Fibroblast of lung (primary cell): ENCODE results near the gene SH3YL1. TPM values are rescaled to one million over a fixed set of nuclear protein-coding genes. Genes with fewer than 3 reads are reported as not detected.

Source experiments
- DNase-seq, 2 donors: peaks; one replicate each; pipeline versions ENCODE4 v3.0.0 to v3.0.0-alpha.2; 2010; ENCODE audit warnings: low read depth in 2 of 2
- H2AFZ ChIP-seq: 2 replicates; pipeline ENCODE4 v1.5.1; 2012; ENCODE audit warnings: low read length, control low read depth, inconsistent platforms
- H3K27ac ChIP-seq: 2 replicates; pipeline ENCODE4 v1.5.1; 2011; ENCODE audit warnings: low read length, control low read depth; ENCODE audit not compliant: insufficient read depth
- H3K27me3 ChIP-seq: 2 replicates; pipeline ENCODE4 v1.5.1; 2011; ENCODE audit warnings: mild to moderate bottlenecking, low read length; ENCODE audit not compliant: control insufficient read depth, insufficient read depth
- H3K36me3 ChIP-seq: 2 replicates; pipeline ENCODE4 v1.5.1; 2011; ENCODE audit warnings: low read length; ENCODE audit not compliant: control insufficient read depth, insufficient read depth
- H3K4me1 ChIP-seq: 2 replicates; pipeline ENCODE4 v1.5.1; 2011; ENCODE audit warnings: low read length; ENCODE audit not compliant: control insufficient read depth, insufficient read depth; ENCODE audit errors: extremely low read depth
- H3K4me2 ChIP-seq: 2 replicates; pipeline ENCODE4 v1.5.1; 2011; ENCODE audit warnings: low read length, control low read depth; ENCODE audit not compliant: insufficient read depth; ENCODE audit errors: extremely low read depth
- H3K4me3 ChIP-seq, 4 experiments: fragments of 200-600 bp in 1 of 4; sonication (generic) in 1 of 4; replicated peaks in 1 of 4; 2 replicates each; pipeline ENCODE4 v1.5.1; 2011 to 2016; ENCODE audit warnings: low read length in 4 of 4, low read depth in 3 of 4, mild to moderate bottlenecking in 3 of 4, control low read depth in 2 of 4, inconsistent platforms in 1 of 4, mixed read lengths in 1 of 4; ENCODE audit not compliant: insufficient read depth in 1 of 4; ENCODE audit errors: control extremely low read depth in 1 of 4
- H3K79me2 ChIP-seq: 2 replicates; pipeline ENCODE4 v1.5.1; 2012; ENCODE audit warnings: mild to moderate bottlenecking, low read length, inconsistent platforms; ENCODE audit not compliant: control insufficient read depth, insufficient read depth
- H3K9ac ChIP-seq: 2 replicates; pipeline ENCODE4 v1.5.1; 2011; ENCODE audit warnings: mild to moderate bottlenecking, low read length, control low read depth; ENCODE audit not compliant: insufficient read depth
- H3K9me3 ChIP-seq: 2 replicates; pipeline ENCODE4 v1.5.1; 2012; ENCODE audit warnings: low read depth, low read length; ENCODE audit not compliant: control insufficient read depth, insufficient read depth
- H4K20me1 ChIP-seq: 2 replicates; pipeline ENCODE4 v1.5.1; 2011; ENCODE audit warnings: low read length; ENCODE audit not compliant: control insufficient read depth, insufficient read depth; ENCODE audit errors: extremely low read depth
- EZH2 ChIP-seq: IDR thresholded peaks from 2 replicates; pipeline ENCODE4 v1.5.1; 2012; ENCODE audit warnings: low read length, control low read depth, mild to moderate bottlenecking; ENCODE audit errors: missing control alignments
- polyA plus RNA-seq, 2 donors: library from polyadenylated mRNA; depleted of rRNA in 1 of 2; stranded (reverse) in 1 of 2; unstranded in 1 of 2; fragments of >200 nt; gene quantifications; 2 replicates each; pipeline ENCODE4 v1.2.1, GENCODE V29; 2011 to 2012; ENCODE audit warnings: missing spikeins in 1 of 2
- total RNA-seq: library from RNA; depleted of rRNA; stranded (reverse); fragments of >200 nt; gene quantifications from 2 replicates; pipeline ENCODE4 v1.2.1, GENCODE V29; 2014
- TF ChIP-seq, protein P1 (sequence below), 2 donors: IDR thresholded peaks in 1 of 2; conservative IDR thresholded peaks in 1 of 2; 1 replicate in 1 of 2; 2 replicates in 1 of 2; pipeline ENCODE4 v1.5.1; 2011 to 2012; ENCODE audit warnings: low read length in 2 of 2, control low read depth in 1 of 2, inconsistent platforms in 1 of 2, low read depth in 1 of 2, mild to moderate bottlenecking in 1 of 2

SH3YL1 gene
- total and polyA plus RNA-seq, 2 donors (not counting 1 experiment from before 2014, with no cell fraction given): 36.5 to 37.9 TPM

DNA sequence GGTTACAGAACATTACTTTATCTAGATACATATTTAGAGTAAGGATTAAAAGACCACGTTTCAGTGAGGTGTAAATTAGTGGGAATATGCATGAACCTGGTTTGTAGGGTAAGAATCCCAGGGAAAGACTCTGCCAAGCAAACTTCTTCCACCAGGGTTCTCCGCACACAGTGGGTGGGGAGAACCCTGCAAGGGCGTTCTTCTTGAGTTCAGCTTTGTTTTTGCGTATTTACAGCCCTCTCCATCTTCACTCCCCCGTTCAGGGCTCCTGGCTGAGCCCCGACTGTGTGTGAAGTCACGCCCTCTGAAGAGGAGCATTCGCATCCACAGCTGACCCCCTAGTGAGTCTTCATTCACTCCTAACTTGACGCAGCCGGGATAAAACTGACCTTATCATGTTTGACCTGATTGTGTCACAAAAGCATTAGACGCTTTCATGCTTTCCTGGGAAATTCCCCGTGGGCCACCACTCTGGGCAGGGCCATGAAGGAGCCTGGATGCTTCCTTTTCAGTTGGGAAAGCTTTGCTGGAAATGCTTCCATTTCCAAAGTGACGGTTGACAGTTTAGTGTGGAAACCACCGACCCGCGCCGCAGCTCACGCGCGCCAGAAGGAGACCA lies 23.1 kb upstream of the SH3YL1 start:
- Histone ChIP-seq H2AFZ (no peak overlapping the region), H4K20me1 (no peaks in the 10 kb centered on the region), H3K4me3 (peak overlapping the region in 2 of 4 experiments; percentile 5 to 38), H3K79me2 (no peaks in the 10 kb centered on the region), H3K4me2 (no peak overlapping the region), H3K9me3 (no peaks in the 10 kb centered on the region), H3K9ac (no peak overlapping the region), H3K36me3 (peaks cover 1% of the 10 kb centered on the region), H3K27ac (no peak overlapping the region), H3K4me1 (peaks cover 3% of the 10 kb centered on the region), H3K27me3 (peaks cover 6% of the 10 kb centered on the region)
- TF ChIP-seq, protein P1, sequence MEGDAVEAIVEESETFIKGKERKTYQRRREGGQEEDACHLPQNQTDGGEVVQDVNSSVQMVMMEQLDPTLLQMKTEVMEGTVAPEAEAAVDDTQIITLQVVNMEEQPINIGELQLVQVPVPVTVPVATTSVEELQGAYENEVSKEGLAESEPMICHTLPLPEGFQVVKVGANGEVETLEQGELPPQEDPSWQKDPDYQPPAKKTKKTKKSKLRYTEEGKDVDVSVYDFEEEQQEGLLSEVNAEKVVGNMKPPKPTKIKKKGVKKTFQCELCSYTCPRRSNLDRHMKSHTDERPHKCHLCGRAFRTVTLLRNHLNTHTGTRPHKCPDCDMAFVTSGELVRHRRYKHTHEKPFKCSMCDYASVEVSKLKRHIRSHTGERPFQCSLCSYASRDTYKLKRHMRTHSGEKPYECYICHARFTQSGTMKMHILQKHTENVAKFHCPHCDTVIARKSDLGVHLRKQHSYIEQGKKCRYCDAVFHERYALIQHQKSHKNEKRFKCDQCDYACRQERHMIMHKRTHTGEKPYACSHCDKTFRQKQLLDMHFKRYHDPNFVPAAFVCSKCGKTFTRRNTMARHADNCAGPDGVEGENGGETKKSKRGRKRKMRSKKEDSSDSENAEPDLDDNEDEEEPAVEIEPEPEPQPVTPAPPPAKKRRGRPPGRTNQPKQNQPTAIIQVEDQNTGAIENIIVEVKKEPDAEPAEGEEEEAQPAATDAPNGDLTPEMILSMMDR (conservative IDR thresholded peaks at IDR 0.05 in 1 of 2, IDR thresholded peaks at IDR 0.05 in 1 of 2; ENCODE audit: low read depth in 1 of 2, low read length in 2 of 2): no peak
- no peak for TF ChIP-seq EZH2
- no peak for DNase-seq

DNA sequence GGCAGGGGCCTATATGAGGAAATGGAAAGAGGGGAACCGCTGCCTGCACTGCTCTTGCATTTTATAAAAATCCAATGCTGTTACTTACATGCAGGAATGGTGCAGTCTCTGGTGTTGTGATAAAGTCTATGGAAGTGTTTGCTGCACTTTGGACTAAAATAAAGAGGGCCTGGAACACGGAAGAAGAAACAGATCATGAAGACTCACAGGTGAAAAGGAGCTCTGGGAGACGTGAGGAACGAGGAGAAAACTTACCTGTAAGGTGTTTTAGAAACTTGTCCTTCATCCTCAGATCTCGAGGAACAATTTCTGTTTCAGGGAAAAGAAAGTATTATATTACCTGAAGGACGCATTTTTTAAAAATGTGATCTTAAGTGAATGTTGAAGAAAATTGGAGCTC lies 22.2 kb upstream of the SH3YL1 start:
- H3K9ac ChIP-seq: no peak overlapping the region
- H3K4me2 ChIP-seq: no peak overlapping the region
- H3K27ac ChIP-seq: no peak overlapping the region
- no peaks in the 10 kb centered on the region for H3K79me2 ChIP-seq
- peaks cover 6% of the 10 kb centered on the region for H3K27me3 ChIP-seq
- H2AFZ ChIP-seq: no peak overlapping the region
- H3K9me3 ChIP-seq: no peaks in the 10 kb centered on the region
- peaks cover 3% of the 10 kb centered on the region for H3K4me1 ChIP-seq
- TF ChIP-seq, protein P1 (conservative IDR thresholded peaks at IDR 0.05 in 1 of 2, IDR thresholded peaks at IDR 0.05 in 1 of 2; ENCODE audit: low read depth in 1 of 2, low read length in 2 of 2): no peak
- TF ChIP-seq EZH2: no peak
- H3K4me3 ChIP-seq: no peak overlapping the region
- H4K20me1 ChIP-seq: no peaks in the 10 kb centered on the region
- peaks cover 6% of the 10 kb centered on the region for H3K36me3 ChIP-seq
- DNase-seq: no peak

DNA sequence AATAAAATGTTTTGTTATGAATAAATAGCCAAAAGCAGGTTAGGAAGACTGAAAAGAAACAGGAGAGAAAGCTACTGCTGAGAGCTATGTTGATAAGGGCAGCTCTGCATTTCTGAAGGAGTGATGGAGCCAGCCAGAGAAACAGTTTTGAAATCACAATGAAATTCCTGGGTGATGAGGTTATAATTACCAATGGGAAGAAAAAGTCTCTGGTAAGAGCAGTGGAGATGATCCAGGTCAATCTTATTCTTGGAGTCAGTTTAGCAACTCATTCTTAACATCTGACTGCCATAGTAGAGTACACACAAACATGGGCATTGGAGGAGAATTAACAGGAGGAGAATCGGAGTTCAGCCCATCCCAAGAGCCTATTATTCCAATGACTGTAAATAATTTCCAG lies 21.7 kb upstream of the SH3YL1 start:
- Histone ChIP-seq H3K79me2 (no peaks in the 10 kb centered on the region), H3K9me3 (no peaks in the 10 kb centered on the region), H3K9ac (no peak overlapping the region), H3K27me3 (peaks cover 6% of the 10 kb centered on the region), H2AFZ (no peak overlapping the region), H3K4me1 (peaks cover 3% of the 10 kb centered on the region), H4K20me1 (no peaks in the 10 kb centered on the region), H3K27ac (no peak overlapping the region), H3K4me2 (no peak overlapping the region), H3K36me3 (peaks cover 9% of the 10 kb centered on the region), H3K4me3 (no peak overlapping the region)
- no peak for TF ChIP-seq EZH2
- TF ChIP-seq, protein P1 (conservative IDR thresholded peaks at IDR 0.05 in 1 of 2, IDR thresholded peaks at IDR 0.05 in 1 of 2; ENCODE audit: low read depth in 1 of 2, low read length in 2 of 2): no peak
- DNase-seq: peak; percentile 56 to 81
